ENCODE results near the gene PRR13.

DNA sequence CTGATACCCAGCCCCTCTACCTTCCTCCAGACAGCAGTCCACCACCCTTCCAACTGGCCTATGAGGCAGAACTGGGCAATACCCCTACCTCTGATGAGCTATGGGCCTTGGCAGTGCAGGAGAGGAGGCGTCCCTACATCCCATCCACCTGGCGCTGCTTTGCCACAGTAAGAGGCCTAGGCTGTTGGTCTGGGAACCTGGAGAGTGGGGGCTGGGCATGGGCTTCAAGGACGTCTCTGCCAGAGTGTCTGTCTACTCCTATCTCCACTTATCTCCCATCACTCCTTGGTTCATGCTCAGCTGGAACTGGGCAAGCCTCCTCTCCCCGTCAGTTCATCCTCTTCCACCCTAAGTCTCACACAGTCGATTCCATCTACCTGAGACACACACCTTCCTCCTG lies 11.4 kb upstream of the PRR13 start:
- TF ChIP-seq, protein P1, sequence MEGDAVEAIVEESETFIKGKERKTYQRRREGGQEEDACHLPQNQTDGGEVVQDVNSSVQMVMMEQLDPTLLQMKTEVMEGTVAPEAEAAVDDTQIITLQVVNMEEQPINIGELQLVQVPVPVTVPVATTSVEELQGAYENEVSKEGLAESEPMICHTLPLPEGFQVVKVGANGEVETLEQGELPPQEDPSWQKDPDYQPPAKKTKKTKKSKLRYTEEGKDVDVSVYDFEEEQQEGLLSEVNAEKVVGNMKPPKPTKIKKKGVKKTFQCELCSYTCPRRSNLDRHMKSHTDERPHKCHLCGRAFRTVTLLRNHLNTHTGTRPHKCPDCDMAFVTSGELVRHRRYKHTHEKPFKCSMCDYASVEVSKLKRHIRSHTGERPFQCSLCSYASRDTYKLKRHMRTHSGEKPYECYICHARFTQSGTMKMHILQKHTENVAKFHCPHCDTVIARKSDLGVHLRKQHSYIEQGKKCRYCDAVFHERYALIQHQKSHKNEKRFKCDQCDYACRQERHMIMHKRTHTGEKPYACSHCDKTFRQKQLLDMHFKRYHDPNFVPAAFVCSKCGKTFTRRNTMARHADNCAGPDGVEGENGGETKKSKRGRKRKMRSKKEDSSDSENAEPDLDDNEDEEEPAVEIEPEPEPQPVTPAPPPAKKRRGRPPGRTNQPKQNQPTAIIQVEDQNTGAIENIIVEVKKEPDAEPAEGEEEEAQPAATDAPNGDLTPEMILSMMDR (IDR thresholded peaks at IDR 0.05), result no peak
- TF ChIP-seq POLR2AphosphoS5 (IDR thresholded peaks at IDR 0.05) (no peak), POLR2A (IDR thresholded peaks at IDR 0.05; ENCODE audit: low read depth) (no peak)

Measured in esophagus muscularis mucosa (tissue), 3 donors.